ENCODE data around the gene CPNE2.

The CPNE2 gene

GRCh38 chr16:57137043-57137442 lies 44.7 kb downstream of the CPNE2 start:
- no peak for TF ChIP-seq CTCF (IDR thresholded peaks at IDR 0.05; ENCODE audit: control extremely low read depth, extremely low read depth, low read depth, missing control alignments)
- ChIA-PET CTCF (interaction anchor here (3.9 kb wide), 1 partner anchor 10 kb away, joined by 11 read pairs; no protein-coding TSS in a partner anchor), POLR2A (no interaction called here)
- DNase-seq (ENCODE audit: extremely low spot score) = no peak

GRCh38 chr16:57137566-57138273 lies 45.3 kb downstream of the CPNE2 start:
- no peak for DNase-seq (ENCODE audit: extremely low spot score)
- TF ChIP-seq CTCF (IDR thresholded peaks at IDR 0.05; ENCODE audit: control extremely low read depth, extremely low read depth, low read depth, missing control alignments) = no peak
- POLR2A ChIA-PET = no interaction called here
- CTCF ChIA-PET = interaction anchor here (1.6 to 3.9 kb wide), 2 partner anchors 11 to 53 kb away, joined by 3 to 11 read pairs; no protein-coding TSS in a partner anchor

GRCh38 chr16:57138281-57138935 lies 46.0 kb downstream of the CPNE2 start:
- DNase-seq (ENCODE audit: extremely low spot score) = no peak
- TF ChIP-seq CTCF (IDR thresholded peaks at IDR 0.05; ENCODE audit: control extremely low read depth, extremely low read depth, low read depth, missing control alignments) = no peak
- ChIA-PET CTCF (interaction anchor here (1.2 to 1.6 kb wide), 2 partner anchors 35 to 54 kb away, joined by 3 read pairs; no protein-coding TSS in a partner anchor), POLR2A (no interaction called here)

GRCh38 chr16:57140931-57141668 lies 48.7 kb downstream of the CPNE2 start:
- no peak for DNase-seq (ENCODE audit: extremely low spot score)
- ChIA-PET POLR2A (no interaction called here), CTCF (interaction anchor here (0.6 to 1.4 kb wide), 6 partner anchors 9 to 118 kb away, joined by 3 to 4 read pairs (median 4); no protein-coding TSS in a partner anchor)
- no peak for TF ChIP-seq CTCF (IDR thresholded peaks at IDR 0.05; ENCODE audit: control extremely low read depth, extremely low read depth, low read depth, missing control alignments)

GRCh38 chr16:57141822-57142631 lies 49.6 kb downstream of the CPNE2 start:
- DNase-seq (ENCODE audit: extremely low spot score) = peak; percentile 64
- POLR2A ChIA-PET = no interaction called here
- no peak for TF ChIP-seq CTCF (IDR thresholded peaks at IDR 0.05; ENCODE audit: control extremely low read depth, extremely low read depth, low read depth, missing control alignments)
- CTCF ChIA-PET = interaction anchor here (0.6 to 1.3 kb wide), 5 partner anchors 8 to 119 kb away, joined by 3 to 6 read pairs (median 4); no protein-coding TSS in a partner anchor

Measured in GM10248 (cell line).